GM21390 (cell line): Measurements from ENCODE around the gene FABP7.

Experiments used
- ATAC-seq: cut with Tn5 transposase; IDR thresholded peaks from one replicate; pipeline ENCODE4 v1.9.1; 2021; ENCODE audit not compliant: unreplicated experiment

FABP7 gene

DNA sequence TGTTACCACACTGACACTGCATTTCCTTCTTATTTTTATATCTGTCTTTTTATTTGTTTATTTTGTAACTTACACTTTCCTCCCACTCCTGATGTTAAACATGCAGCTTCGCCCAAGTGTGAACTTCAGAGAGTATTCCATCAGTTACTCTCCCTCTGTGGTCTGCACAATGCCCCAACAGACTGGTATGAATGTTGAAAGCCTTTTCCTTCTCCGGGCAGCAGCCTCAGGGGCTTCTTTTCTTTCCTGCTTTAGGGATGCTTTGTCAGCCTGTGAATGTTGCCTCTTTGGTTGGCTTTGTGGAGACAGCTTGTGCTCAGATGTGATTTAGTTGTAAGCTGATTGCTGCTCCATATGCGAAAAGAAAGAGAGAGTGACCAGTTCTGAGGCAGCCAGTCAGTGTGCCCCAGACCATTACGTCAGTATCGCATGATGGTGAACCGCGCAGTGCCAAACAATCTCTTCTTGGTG is 53.5 kb downstream of the FABP7 start:
- no peak for ATAC-seq
